ENCODE measurements around the gene SCN9A. TPM values are rescaled to one million over a fixed set of nuclear protein-coding genes. Genes with fewer than 3 reads are reported as not detected.

SCN9A gene
- total and polyA plus RNA-seq, 2 of the 8 experiments (the other 6 are each of a cell fraction or from before 2014, with no cell fraction given): 1.6 to 6.2 TPM

- H2BK120ac ChIP-seq (replicated peaks; ENCODE audit: low read depth, low read length): no peak overlapping the region
- no peak overlapping the region for H4K91ac ChIP-seq (replicated peaks; ENCODE audit: insufficient read length, low read length)
- peak overlapping the region; percentile 75 to 78 for H3K4me2 ChIP-seq (ENCODE audit: insufficient read depth in 1 of 2, low read depth in 2 of 2, low read length in 2 of 2)
- H2AFZ ChIP-seq (ENCODE audit: low read length): peak overlapping the region; percentile 99; the same call in 1 of the 2 replicates
- H3K27ac ChIP-seq (ENCODE audit: low read depth, low read length): no peak overlapping the region
- no peaks in the 10 kb centered on the region for H4K20me1 ChIP-seq (replicated peaks in 1 of 2; ENCODE audit: control insufficient read depth in 1 of 2, insufficient read depth in 2 of 2, low read length in 2 of 2)
- H3K56ac ChIP-seq (replicated peaks; ENCODE audit: insufficient read length, low read depth, low read length): no peak overlapping the region
- H3K9ac ChIP-seq (replicated peaks in 1 of 4; ENCODE audit: extremely low read depth in 1 of 4, low read depth in 3 of 4, low read length in 3 of 4): peak overlapping the region in 1 of 4 experiments; percentile 20; a peak in 1 of 7 replicates
- H3K27me3 ChIP-seq (replicated peaks in 1 of 4; ENCODE audit: control insufficient read depth in 3 of 4, extremely low read depth in 1 of 4, insufficient read depth in 3 of 4, low read length in 3 of 4): no peaks in the 10 kb centered on the region; a peak in 1 of 7 replicates
- no peak overlapping the region for H2AK5ac ChIP-seq (ENCODE audit: low read depth, low read length)
- peaks cover 0 to 13% (median 9%) of the 10 kb centered on the region in 4 experiments; a peak in 5 of 7 replicates for H3K4me1 ChIP-seq (replicated peaks in 1 of 4; ENCODE audit: control insufficient read depth in 3 of 4, insufficient read depth in 4 of 4, low read length in 3 of 4)
- no peaks in the 10 kb centered on the region for H3K9me3 ChIP-seq (ENCODE audit: insufficient read depth in 2 of 2, low read depth in 1 of 2, low read length in 1 of 2)
- H3K4me3 ChIP-seq (ENCODE audit: extremely low read depth in 1 of 4, insufficient read depth in 2 of 4, low read depth in 3 of 4, low read length in 4 of 4): peak overlapping the region; percentile 75 to 87 (median 80); a peak in 7 of 8 replicates
- H2BK12ac ChIP-seq (ENCODE audit: low read depth, low read length): no peak overlapping the region
- no peaks in the 10 kb centered on the region for H3K79me1 ChIP-seq (ENCODE audit: low read depth, low read length)
- H3K36me3 ChIP-seq (ENCODE audit: control insufficient read depth in 2 of 4, insufficient read depth in 4 of 4, low read length in 3 of 4): no peaks in the 10 kb centered on the region
- H2BK5ac ChIP-seq (ENCODE audit: low read depth, low read length): no peak overlapping the region
- no peak overlapping the region for H4K8ac ChIP-seq (ENCODE audit: extremely low read depth, insufficient read depth, low read length)
- no peak overlapping the region for H2BK15ac ChIP-seq (ENCODE audit: low read length)
- H4K5ac ChIP-seq (ENCODE audit: insufficient read length, low read depth, low read length): no peak overlapping the region
- peaks cover 13% of the 10 kb centered on the region for H3K23me2 ChIP-seq (ENCODE audit: low read depth, low read length)
- CTCF ChIA-PET (ENCODE audit: partially characterized antibody): interaction anchor here (0.5 to 2.6 kb wide), 3 partner anchors 8 to 62 kb away, joined by 3 to 15 read pairs (median 4); no protein-coding TSS in a partner anchor
- H2BK20ac ChIP-seq (ENCODE audit: low read length): peak overlapping the region; percentile 40; the same call in 1 of the 2 replicates
- no peak overlapping the region for H3K23ac ChIP-seq (ENCODE audit: insufficient read length)
- H3K79me2 ChIP-seq (ENCODE audit: control insufficient read depth in 1 of 2, insufficient read depth in 2 of 2, low read length in 2 of 2): no peaks in the 10 kb centered on the region
- no peak overlapping the region for H3K18ac ChIP-seq (ENCODE audit: extremely low read depth, low read length)
- no peak for FAIRE-seq
- POLR2A ChIA-PET (ENCODE audit: partially characterized antibody): no interaction called here
- DNase-seq (ENCODE audit: low read depth in 1 of 2, low spot score in 2 of 2): no peak
- 23% methylated on average over 2 of the region's 2 CpGs; no CpG with 5 or more reads in 1 of the 2 experiments for WGBS, 2 experiments (ENCODE audit: extremely low coverage in 1 of 2, insufficient coverage in 1 of 2, insufficient read length in 1 of 2, insufficient replicate concordance in 2 of 2, low coverage in 1 of 2, low lambda C conversion rate in 2 of 2, missing lambda C conversion rate in 1 of 2)
- H3K14ac ChIP-seq (ENCODE audit: insufficient read length): no peak overlapping the region
- no peak overlapping the region for H3K4ac ChIP-seq (replicated peaks; ENCODE audit: insufficient read length, low read depth, low read length)
- TF ChIP-seq TAF1 (IDR thresholded peaks at IDR 0.05; ENCODE audit: low read depth, low read length): no peak
- TF ChIP-seq CTBP2 (IDR thresholded peaks at IDR 0.05; ENCODE audit: borderline replicate concordance, insufficient read depth, insufficient read length, low read length): no peak
- TF ChIP-seq NRF1 (IDR thresholded peaks at IDR 0.05; ENCODE audit: low read depth, low read length): no peak
- no peak for TF ChIP-seq CBX8 (IDR thresholded peaks at IDR 0.05; ENCODE audit: borderline replicate concordance, low read depth, low read length)
- no peak for TF ChIP-seq KDM1A (IDR thresholded peaks at IDR 0.05; ENCODE audit: borderline replicate concordance, low read length)
- TF ChIP-seq KDM5A (IDR thresholded peaks at IDR 0.05; ENCODE audit: low read length): no peak
- no peak for TF ChIP-seq EP300 (IDR thresholded peaks at IDR 0.05; ENCODE audit: borderline replicate concordance in 1 of 2, low read depth in 2 of 2, low read length in 2 of 2)
- no peak for TF ChIP-seq SIRT6 (IDR thresholded peaks at IDR 0.05; ENCODE audit: low read length)
- no peak for TF ChIP-seq ATF3 (IDR thresholded peaks at IDR 0.05; ENCODE audit: insufficient read depth, low read depth, low read length)
- no peak for TF ChIP-seq ZNF274 (IDR thresholded peaks at IDR 0.05; ENCODE audit: borderline replicate concordance, extremely low read depth, low read length)
- no peak for TF ChIP-seq CHD2 (IDR thresholded peaks at IDR 0.05; ENCODE audit: low read length)
- no peak for TF ChIP-seq JUND (IDR thresholded peaks at IDR 0.05; ENCODE audit: low read length)
- no peak for TF ChIP-seq SAP30 (IDR thresholded peaks at IDR 0.05; ENCODE audit: insufficient read depth, insufficient replicate concordance, low read length)
Observed at GRCh38 chr2:166376873-166377272, 1.1 kb upstream of the SCN9A start.

All from H1 (cell line).